GM18505 (cell line): Measurements from ENCODE around the gene RMI1.
"Not testable (repeated sequence)": the region's sequence is repeated elsewhere in the genome, so short reads cannot be mapped to it uniquely, and the experiment has no call there.

Experiments
- ATAC-seq: cut with Tn5 transposase; IDR thresholded peaks from one replicate; pipeline ENCODE4 v1.9.1; 2021; ENCODE audit not compliant: unreplicated experiment
- POLR2A ChIP-seq: IDR thresholded peaks from 4 replicates; pipeline ENCODE4 v1.6.1; 2011; ENCODE audit warnings: borderline replicate concordance; ENCODE audit not compliant: insufficient read depth, insufficient read length; ENCODE audit errors: extremely low read depth

The RMI1 gene

GRCh38 chr9:83980395-83981125, at the start of gene RMI1:
Gene RMI1, plus strand, starts transcription at chr9:83980805. Its CDS starts 20,182 bp downstream, at chr9:84000987.
- TF ChIP-seq POLR2A, result peak; percentile 91
- ATAC-seq, result peak; percentile 65

GRCh38 chr9:83930881-83931280, 49.7 kb upstream of the RMI1 start:
- no peak for TF ChIP-seq POLR2A
- ATAC-seq, result no peak

DNA sequence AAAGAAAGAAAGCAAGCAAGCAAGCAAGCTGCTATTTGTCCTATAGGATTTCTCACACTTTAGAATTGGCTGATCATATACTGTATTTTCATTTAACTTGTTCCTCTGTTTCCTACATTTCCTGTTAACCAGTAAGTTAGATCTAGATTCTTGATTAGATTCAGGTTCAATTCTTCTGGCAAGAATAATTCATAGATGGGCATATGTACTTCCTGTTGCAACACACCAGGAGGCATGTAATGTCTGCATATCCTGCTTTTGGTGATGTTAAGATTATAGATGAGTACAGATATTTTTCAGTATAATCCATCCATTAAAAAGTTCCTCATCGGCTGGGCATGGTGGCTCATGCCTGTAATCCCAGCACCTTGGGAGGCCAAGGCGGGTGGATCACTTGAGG, 48.6 kb upstream of the RMI1 start:
- TF ChIP-seq POLR2A, result no peak
- no peak for ATAC-seq

DNA sequence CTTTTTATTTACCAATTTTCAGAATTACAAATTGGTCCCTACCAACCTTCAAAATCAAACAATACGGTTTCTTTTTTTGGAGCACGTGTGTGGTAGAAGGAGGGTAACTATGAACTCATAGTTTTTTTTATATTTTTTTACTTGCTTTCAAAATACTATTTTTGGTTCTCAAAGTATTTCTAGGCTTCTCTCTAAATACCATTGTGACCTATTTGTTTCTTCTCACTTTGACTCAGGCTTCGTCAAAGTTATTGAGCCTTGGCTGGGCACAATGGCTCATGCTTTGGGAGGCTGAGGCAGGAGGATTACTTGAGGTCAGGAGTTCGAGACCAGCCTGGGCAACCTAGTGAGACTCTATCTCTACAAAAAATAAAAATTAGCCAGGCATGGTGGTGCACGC, 47.8 kb upstream of the RMI1 start:
- TF ChIP-seq POLR2A, result no peak
- ATAC-seq, result no peak

- TF ChIP-seq POLR2A, result no peak
- no peak for ATAC-seq
Measured at GRCh38 chr9:83933790-83934189, 46.8 kb upstream of the RMI1 start.

- no peak for TF ChIP-seq POLR2A
Measured at GRCh38 chr9:83934569-83935275, 45.9 kb upstream of the RMI1 start.

DNA sequence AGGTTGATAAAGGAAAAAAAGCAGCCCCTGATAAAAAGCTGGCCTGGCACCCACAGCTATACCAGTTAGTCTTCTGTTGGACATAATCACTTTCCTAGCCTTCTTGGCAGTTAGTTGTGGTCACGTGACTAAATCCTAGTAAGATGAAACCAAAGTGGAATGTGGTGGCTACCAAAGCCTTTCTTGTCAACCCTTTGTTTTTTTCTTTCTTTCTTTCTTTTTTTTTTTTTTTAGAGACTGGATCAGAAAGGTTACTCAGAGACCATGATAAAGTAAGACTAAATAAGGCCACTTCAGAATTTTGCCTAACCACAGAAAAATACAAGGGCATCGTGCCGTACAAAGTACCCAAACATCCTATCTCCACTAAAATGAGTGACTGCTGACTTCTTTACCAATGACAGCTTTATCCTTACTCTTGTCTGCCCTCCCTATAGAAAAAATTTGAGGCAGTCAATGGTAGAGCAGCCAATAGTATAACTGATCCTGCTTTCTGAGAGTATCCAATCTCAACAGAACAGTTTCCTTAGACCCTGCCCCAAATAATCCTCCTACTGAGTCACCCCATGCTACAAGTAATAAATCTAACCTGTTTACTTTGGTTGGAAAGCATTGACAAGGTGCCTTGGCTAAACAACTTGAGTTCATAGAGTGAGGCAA, 45.2 kb upstream of the RMI1 start:
- no peak for TF ChIP-seq POLR2A
- no peak for ATAC-seq

More at GRCh38 chr9:83934569-83935275, 45.9 kb upstream of the RMI1 start:
- no peak for ATAC-seq

- no peak for TF ChIP-seq POLR2A
- ATAC-seq, result no peak
Measured at GRCh38 chr9:83936523-83936922, 44.1 kb upstream of the RMI1 start.

DNA sequence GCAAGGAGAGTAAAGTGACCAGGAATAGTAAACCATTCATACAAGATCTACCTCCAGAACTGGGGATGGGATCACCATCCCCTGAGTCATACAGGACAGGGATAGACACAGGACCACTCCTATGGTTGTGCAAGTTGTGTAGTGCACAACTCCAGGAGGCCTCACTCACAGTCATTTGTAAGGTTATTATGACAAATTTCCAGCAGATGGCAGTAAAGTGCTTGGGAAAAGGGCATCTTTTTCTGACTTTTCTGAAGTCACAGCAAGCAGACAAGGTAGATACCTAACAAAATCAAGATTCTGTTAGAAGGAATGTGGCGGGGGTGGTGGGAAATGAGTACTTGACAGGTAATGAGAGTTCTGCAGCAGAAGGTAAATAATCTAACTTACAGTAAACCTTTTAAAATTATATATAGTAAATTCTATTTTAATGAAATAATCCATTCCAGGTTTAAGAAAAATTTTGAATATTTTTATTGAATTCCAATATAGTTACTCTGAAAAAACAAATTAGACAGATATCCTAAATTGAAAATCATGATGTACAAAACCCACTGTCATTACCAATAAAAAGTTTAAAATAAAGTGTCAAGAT, 42.6 kb upstream of the RMI1 start:
- no peak for ATAC-seq
- TF ChIP-seq POLR2A, result no peak

- TF ChIP-seq POLR2A, result no peak
- ATAC-seq, result no peak
Measured at GRCh38 chr9:83940590-83941303, 39.9 kb upstream of the RMI1 start.

GRCh38 chr9:83948096-83948495, 32.5 kb upstream of the RMI1 start:
- ATAC-seq, result not testable (repeated sequence)

GRCh38 chr9:83956086-83956435, 24.5 kb upstream of the RMI1 start:
- no peak for TF ChIP-seq POLR2A
- peak; percentile 55 for ATAC-seq
